ENCODE measurements around the gene MPP1. TPM values are rescaled to one million over a fixed set of nuclear protein-coding genes. Genes with fewer than 3 reads are reported as not detected.

The MPP1 gene
- total and polyA plus RNA-seq, 11 donors: 17.7 to 73.2 (median 38.2) TPM

- intact Hi-C loops (cut with DNase I): no loop called here
- H3K36me3 ChIP-seq: peaks cover 0 to 65% (median 50%) of the 10 kb centered on the region in 9 donors
- TF ChIP-seq POLR2A (IDR thresholded peaks at IDR 0.05) (no peak), CTCF (IDR thresholded peaks at IDR 0.05) (no peak)
- peaks cover 0 to 6% (median 0%) of the 10 kb centered on the region in 9 donors for H3K27me3 ChIP-seq
- ATAC-seq: no peak
- peaks cover 0 to 4% (median 0%) of the 10 kb centered on the region in 12 donors for H3K4me1 ChIP-seq
- WGBS, 4 donors: 82 to 99% (median 92%) methylated on average over 2 of the region's 2 CpGs
- DNase-seq: no peak
- H3K9me3 ChIP-seq: peaks cover 0 to 6% (median 0%) of the 10 kb centered on the region in 12 donors
- H3K27ac ChIP-seq: no peak overlapping the region
- no peak overlapping the region for H3K4me3 ChIP-seq
These were observed 28.5 kb downstream of the MPP1 start for GRCh38 chrX:154776753-154777152.

- DNase-seq (peak in 4 of 5 donors; percentile 22 to 48 (median 33)), ATAC-seq (peak in 3 of 4 donors; percentile 80 to 91 (median 86))
- Histone ChIP-seq H3K4me3 (no peak overlapping the region), H3K27ac (no peak overlapping the region), H3K27me3 (peaks cover 0 to 6% (median 0%) of the 10 kb centered on the region in 9 donors), H3K9me3 (peaks cover 0 to 6% (median 0%) of the 10 kb centered on the region in 12 donors), H3K4me1 (peaks cover 0 to 4% (median 0%) of the 10 kb centered on the region in 12 donors), H3K36me3 (peaks cover 0 to 75% (median 57%) of the 10 kb centered on the region in 9 donors)
- intact Hi-C loops (cut with DNase I): no loop called here
- 63 to 74% (median 71%) methylated on average over 15 of the region's 15 CpGs for WGBS, 4 donors
- TF ChIP-seq CTCF (IDR thresholded peaks at IDR 0.05) (no peak), POLR2A (IDR thresholded peaks at IDR 0.05) (no peak)
These were observed 29.6 kb downstream of the MPP1 start for GRCh38 chrX:154775419-154776349.

GRCh38 chrX:154774622-154775021, 30.7 kb downstream of the MPP1 start:
- WGBS, 4 donors: 71 to 78% (median 73%) methylated on average over 5 of the region's 5 CpGs

More at GRCh38 chrX:154774622-154775021, 30.7 kb downstream of the MPP1 start:
- peaks cover 0 to 6% (median 0%) of the 10 kb centered on the region in 9 donors for H3K27me3 ChIP-seq
- peaks cover 0 to 4% (median 0%) of the 10 kb centered on the region in 12 donors for H3K4me1 ChIP-seq
- intact Hi-C loops (cut with DNase I): no loop called here
- H3K36me3 ChIP-seq: peaks cover 0 to 81% (median 66%) of the 10 kb centered on the region in 9 donors
- ATAC-seq (no peak), DNase-seq (no peak)
- TF ChIP-seq POLR2A (IDR thresholded peaks at IDR 0.05): no peak
- TF ChIP-seq CTCF (IDR thresholded peaks at IDR 0.05): no peak
- H3K4me3 ChIP-seq: no peak overlapping the region
- H3K27ac ChIP-seq: no peak overlapping the region
- peaks cover 0 to 6% (median 0%) of the 10 kb centered on the region in 12 donors for H3K9me3 ChIP-seq
